ENCODE data around the gene CD2BP2. TPM values are rescaled to one million over a fixed set of nuclear protein-coding genes. Genes with fewer than 3 reads are reported as not detected.
"Not testable (repeated sequence)": the region's sequence is repeated elsewhere in the genome, so short reads cannot be mapped to it uniquely, and the experiment has no call there.

The CD2BP2 gene
- total RNA-seq, 1 donor from 2014 or later: 50.4 TPM

DNA sequence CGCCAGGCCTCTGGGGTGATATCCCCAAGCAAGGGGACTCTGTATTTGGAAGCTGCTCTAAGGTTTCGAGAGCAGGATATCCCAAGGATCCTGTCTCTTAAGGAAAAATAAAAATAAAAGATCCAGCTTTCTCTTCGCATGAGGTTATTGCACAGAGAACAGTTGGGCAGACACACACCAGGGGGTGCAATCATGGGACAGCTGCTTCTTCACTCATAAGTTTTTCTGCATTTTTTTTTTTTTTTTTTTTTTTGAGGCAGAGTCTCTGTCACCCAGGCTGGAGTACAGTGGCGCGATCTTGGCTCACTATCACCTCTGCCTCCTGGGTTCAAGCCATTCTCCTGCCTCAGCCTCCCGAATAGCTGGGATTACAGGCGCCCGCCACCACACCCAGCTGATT lies 13.1 kb downstream of the CD2BP2 start:
- DNase-seq: not testable (repeated sequence)

DNA sequence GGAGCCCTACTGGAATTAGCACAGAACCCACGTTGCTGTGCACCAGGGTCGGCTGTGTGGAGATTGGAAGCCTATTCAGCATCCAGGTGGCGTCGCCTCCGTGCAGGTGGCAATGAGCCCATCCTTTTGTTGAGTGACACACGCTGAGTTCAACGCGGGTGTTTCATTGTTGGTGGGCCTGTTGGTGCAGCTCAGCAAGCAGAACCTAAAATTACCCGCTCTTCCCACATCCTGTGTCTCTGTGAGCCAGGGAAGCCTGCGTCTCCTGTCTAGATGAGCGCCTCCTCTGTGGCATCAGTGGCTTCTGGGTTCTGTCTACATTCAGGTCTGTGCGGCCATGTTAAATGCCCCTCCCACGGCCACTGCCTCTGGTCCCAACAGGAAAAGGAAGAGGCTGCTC lies 14.5 kb downstream of the CD2BP2 start:
- no peak for DNase-seq

DNA sequence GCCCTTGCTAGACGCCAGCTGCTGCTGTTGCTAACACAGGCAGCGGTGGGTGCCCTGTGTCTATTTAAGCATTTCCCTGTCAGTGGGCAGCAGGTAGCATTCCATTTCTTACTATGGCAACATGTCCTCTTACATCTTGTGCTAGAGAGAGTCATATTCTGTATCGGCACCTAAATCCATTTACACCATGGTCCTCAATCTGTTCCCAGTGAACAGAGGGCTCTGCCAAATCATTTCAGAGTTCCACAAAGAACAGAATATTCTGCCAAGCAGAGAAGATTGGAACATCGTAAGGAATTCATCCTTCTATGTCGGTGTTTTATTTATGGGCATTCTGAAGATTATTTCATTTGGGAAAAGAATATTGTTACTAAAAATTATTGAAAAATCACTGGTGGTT lies 16.4 kb downstream of the CD2BP2 start:
- DNase-seq: not testable (repeated sequence)

DNA sequence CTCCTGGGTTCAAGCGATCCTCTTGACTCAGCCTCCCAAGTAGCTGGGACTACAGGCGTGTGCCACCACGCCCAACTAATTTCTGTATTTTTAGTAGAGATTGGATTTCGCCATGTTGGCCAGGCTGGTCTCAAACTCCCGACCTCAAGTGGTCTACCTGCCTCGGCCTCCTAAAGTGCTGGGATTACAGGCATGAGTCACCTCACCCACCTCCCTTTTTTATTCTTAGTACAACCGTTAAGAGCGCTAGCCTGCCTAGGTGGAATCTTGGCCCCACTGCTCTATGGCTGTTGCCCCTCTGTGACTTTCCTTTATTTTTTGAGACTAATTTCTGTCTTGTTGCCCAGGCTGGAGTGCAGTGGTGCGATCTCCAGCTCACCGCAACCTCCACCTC lies 17.1 kb downstream of the CD2BP2 start:
- not testable (repeated sequence) for DNase-seq

DNA sequence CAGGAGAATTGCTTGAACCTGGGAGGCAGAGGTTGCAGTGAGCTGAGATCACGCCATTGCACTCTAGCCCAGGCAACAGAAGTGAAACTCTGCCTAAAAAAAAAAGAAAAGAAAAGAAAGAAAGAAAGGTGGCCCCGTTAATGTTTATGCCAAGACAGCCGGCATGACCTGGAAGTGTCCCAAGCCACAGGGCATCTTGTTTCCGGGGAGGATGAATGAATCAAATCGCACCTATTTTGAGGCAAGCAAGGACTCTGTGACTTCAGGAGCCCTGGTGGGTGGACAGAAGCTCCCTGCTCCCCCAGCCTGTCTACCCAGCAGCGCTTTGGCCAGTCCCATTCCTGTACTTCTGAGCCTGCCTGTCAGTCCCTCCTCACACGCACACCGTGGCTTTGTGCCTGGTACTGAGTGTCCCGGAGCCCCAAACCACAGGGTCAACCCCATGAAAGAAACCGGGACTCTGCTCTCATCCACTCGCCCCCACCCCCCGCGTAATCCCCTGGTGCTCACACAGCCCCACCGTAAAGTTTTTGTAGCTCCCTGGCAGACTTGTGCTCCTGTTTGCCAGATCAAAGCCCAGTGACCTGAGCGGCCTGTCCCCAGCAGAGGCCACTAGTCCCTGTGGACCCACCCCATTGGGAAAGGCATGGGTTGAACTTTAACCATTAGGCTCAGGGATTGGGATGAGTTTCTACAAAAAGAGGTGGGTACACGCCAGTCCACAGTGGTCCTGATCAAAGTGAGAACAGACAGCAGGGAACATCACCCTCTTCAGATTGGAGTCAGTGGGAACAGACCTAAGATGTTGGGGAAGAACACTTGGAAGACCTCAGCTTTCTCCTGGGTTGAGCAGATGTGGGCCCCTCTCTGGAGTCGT lies 19.3 kb downstream of the CD2BP2 start:
- no peak for DNase-seq

DNA sequence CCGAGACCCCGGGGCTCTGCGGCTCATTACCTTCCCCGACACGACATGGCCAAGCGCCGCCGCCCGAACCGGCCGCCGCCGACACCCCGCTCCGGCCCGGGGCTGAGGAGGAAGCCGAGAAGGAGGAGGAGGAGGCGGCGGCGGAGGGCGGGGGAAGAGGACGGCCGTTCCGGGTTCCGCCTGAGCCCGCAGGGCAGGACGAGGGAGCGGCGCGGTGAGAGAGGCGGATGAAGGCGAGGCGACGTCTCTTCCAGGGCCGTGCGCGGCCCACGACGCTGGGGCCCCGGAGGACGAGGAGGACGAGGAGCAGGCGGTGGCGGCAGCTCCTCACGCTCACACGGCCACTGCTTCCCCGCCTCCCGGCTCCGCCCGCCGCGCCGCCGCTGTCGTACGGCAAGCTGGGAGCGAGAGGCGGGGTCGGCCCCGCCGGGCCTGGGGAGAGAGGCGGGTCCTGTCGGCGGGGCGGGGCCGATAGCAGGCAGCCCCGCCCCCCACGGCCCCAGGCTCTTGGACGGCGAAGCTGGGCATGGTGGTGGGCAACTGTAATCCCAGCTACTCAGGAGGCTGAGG lies 20.0 kb downstream of the CD2BP2 start:
- DNase-seq: peak; percentile 80

DNA sequence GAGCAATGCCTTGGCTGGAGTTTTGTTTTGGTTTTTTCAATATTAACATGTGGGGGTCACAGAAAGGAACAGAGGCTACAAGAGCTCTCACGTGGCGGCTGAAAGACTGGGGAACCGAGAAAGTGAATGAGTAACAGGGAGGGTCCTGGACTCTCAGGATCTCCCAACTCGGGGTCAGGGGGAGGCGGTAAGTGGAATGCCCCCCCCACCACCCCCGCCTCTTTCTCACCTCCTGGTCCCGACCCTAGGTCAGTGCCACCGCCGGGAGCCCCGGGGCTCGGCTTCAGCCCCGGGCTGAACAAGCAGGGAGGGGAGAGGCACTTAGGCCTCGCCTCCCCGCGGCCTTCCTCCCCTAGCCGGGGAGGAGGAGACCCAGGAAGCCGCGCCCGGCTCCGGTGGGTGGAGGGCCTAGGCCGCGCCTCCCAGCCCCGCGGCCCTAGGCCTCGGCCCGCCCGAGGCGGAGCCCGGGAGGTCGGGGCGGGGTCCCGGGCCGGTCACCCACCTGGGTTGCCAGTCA lies 20.6 kb downstream of the CD2BP2 start:
- peak; percentile 57 for DNase-seq

DNA sequence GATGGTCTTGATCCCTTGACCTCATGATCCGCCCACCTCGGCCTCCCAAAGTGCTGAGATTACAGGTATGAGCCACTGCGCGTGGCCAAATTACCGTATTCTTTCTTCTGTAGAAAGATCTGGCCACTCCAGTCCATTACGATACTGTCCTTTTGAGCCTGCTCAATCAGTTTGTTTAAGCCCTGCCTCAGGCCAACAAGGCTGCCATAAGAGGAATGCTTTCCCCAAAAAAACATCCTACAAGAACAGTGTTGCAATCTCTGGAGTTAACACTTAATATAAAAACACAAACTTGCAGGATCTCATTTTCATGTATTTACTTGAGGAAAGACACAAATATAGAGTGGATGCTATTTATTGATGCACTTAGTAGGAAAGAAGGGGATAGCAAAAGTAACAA lies 30.9 kb downstream of the CD2BP2 start:
- not testable (repeated sequence) for DNase-seq

DNA sequence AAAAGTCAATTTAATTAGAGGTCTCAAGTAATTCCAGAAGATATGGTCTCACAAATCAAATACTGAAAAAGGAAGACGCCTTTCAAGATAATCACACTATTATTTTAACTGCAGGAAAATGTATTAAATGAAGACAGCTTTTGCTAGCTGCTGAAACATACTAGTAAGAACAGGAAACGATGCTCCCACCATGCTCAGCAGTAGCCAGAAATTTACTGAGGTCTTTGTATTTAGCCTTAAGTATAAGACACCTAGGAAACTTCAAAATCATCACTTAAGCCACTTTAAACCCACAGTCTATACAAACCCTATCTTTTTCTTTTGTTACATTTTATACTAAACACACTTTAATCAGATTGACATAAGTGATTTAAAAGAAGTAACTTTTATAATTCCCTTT lies 36.5 kb downstream of the CD2BP2 start:
- DNase-seq: not testable (repeated sequence)

DNA sequence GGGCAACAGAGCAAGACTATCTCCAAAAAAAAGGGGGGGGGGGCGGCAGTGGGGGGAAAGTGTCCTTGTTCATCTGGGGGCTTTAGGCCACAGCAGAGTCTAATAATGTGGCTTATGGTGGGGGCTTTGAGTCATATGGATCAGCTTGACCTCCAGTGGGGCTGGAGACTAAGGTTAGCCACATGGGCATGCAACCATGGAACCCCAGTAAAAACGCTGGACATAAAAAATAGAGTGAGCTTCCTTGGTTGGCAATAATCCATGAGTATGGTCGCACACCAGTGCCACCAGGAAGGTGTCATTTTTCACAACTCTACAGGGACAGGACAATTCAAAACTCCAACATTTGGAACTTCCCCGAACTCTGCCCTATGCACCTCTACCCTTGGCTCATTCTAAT lies 44.2 kb downstream of the CD2BP2 start:
- DNase-seq: not testable (repeated sequence)

DNA sequence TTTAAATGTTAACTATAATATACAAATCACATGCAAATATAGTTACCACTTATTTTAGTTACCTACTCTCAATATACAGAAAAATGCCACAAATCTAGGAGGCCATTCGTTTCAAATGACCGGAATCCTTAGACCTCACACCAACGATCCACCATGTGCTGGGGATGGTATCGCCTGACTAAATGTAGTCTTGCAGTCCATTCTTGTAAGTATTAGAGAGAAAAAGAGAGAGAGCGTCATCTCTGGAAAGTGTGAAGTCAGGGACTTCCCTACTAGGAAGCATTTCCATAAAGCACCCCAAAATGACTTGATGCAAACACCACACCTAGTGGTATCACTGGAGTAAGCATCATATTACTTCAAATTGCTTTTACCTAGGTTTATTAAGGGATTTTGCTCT lies 45.9 kb downstream of the CD2BP2 start:
- not testable (repeated sequence) for DNase-seq

Other genes starting within 250 kb of the CD2BP2 start
- 1.1 and 2.2 TPM in 2 replicates for gene GDPD3, start 241.8 kb downstream of the CD2BP2 start, total RNA-seq
- 38.7 and 60.6 TPM in 2 replicates for gene MAPK3, start 232.1 kb downstream of the CD2BP2 start, total RNA-seq
- 1.9 and 4.7 TPM in 2 replicates for gene CORO1A, start 171.7 kb downstream of the CD2BP2 start, total RNA-seq
- 57.5 and 245 TPM in 2 replicates for gene BOLA2B, start 161.6 kb downstream of the CD2BP2 start, total RNA-seq
- gene SLX1A, start 161.4 kb downstream of the CD2BP2 start, total RNA-seq: 44.0 and 72.8 TPM in 2 replicates
- 2.6 and 7.1 TPM in 2 replicates for gene SULT1A3, start 156.1 kb downstream of the CD2BP2 start, total RNA-seq
- 1.1 and 4.3 TPM in 2 replicates for gene NPIPB13, start 106.8 kb downstream of the CD2BP2 start, total RNA-seq
- gene TBC1D10B, start 15.2 kb upstream of the CD2BP2 start, total RNA-seq: 37.4 and 57.4 TPM in 2 replicates
- gene MYL11, start 19.5 kb upstream of the CD2BP2 start, total RNA-seq: not detected in 2 replicates
- not detected in 2 replicates for gene SEPTIN1, start 27.3 kb upstream of the CD2BP2 start, total RNA-seq
- gene ZNF48, start 40.1 kb upstream of the CD2BP2 start, total RNA-seq: 16.5 and 20.1 TPM in 2 replicates
- 14.8 and 21.4 TPM in 2 replicates for gene ZNF771, start 52.3 kb upstream of the CD2BP2 start, total RNA-seq
- gene DCTPP1, start 74.7 kb upstream of the CD2BP2 start, total RNA-seq: 61.3 and 61.9 TPM in 2 replicates
- 16.0 and 17.1 TPM in 2 replicates for gene SEPHS2, start 90.6 kb upstream of the CD2BP2 start, total RNA-seq
- not detected in 2 replicates for gene ITGAL, start 117.4 kb upstream of the CD2BP2 start, total RNA-seq
- gene ZNF768, start 171.3 kb upstream of the CD2BP2 start, total RNA-seq: 18.6 and 21.3 TPM in 2 replicates
- gene ZNF747, start 179.6 kb upstream of the CD2BP2 start, total RNA-seq: 8.7 and 9.3 TPM in 2 replicates
- gene ZNF764, start 203.1 kb upstream of the CD2BP2 start, total RNA-seq: 4.4 and 4.8 TPM in 2 replicates
- 10.6 and 10.9 TPM in 2 replicates for gene ZNF688, start 216.4 kb upstream of the CD2BP2 start, total RNA-seq
- gene ZNF785, start 230.4 kb upstream of the CD2BP2 start, total RNA-seq: 8.1 and 11.9 TPM in 2 replicates

Measured in dermis blood vessel endothelial cell (primary cell).